Embryonic facial prominence (tissue), 1 donor: ENCODE data around the gene IL21R.

Source experiments
- DNase-seq: peaks from one replicate; pipeline ENCODE4 v3.0.0-alpha.2; 2016; ENCODE audit errors: extremely low spot score

Gene IL21R

DNA sequence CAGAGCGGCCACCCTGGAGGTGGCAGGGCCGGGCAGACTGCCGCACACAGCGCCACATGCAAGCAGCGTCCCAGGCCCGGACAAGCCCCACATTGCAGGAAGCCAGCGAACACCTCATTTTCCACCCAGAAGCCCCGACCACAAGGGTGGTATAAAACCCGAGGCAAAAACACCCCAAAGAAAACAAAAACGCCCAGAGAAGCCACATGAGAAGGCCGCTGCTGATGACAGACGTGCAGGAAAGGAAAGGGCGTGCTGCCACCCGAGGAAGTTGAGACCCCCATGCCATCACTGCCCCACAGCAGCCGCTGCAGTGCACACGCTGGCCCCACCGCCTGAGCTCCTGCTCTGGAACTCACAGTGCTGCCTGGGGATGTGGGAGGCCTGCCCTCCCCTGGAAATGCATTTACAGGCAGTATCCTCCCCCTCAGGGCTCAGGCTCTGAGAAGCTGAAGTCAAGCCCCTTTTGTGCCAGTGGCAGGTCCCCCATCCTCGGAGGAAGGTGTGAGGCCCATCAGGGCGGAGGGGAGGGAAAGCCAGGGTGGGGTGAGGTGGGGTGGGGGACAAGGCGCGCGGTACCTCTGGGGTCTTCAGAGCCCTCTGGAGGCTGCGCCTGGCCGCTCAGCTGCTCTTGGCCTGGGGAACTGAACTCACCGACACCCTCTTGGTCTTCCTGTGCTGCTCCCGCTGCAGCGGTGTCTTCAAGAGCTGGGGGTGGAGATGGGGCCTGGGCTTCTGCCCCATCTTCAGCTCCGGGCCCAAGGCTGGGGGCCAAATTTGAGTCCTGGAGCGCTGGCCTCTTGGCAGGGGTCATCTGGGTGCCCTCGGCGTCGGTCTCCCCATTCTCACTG is 62.0 kb downstream of the IL21R start:
- no peak for DNase-seq

DNA sequence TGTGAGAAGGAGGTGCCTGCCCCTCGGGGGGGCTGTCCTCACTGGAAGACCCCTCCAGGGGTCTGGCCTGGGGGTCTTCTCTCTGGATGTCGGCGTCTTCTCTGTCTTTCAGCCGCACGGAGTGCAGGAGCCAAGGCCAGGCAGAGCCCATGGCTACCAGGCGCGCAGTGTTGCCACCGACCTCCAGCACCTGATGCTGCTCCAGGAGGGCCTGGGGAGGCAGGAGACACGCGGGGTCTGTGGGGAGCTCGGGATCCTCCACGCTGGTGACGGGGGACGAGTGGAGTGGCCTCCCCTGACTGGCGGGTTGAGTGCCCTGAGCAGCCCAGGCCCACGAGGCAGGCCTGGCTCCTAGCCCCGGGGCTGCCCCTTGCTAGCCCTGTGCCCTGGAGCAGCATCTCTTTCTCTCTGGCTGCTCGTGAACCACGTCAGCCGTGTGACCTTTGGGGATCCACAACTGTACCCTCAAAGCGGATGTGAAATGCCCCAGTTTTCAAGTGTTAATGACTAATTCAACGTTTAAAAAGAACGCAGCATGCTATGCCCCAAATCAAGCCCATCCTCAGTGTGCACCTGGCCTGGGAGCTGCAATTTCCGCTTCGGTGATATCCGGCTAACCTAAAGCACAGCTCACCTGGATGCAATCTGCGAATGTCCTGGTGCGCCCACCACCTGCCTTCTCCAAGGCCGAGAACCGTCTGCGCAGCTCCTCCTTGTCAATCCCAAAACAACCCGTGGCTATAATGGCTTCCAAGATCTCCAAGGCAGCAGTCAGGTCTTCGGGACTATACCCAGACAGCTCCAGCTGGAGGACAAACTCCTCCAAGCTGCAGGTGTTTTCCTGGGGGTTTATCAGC is 62.9 kb downstream of the IL21R start:
- no peak for DNase-seq

DNA sequence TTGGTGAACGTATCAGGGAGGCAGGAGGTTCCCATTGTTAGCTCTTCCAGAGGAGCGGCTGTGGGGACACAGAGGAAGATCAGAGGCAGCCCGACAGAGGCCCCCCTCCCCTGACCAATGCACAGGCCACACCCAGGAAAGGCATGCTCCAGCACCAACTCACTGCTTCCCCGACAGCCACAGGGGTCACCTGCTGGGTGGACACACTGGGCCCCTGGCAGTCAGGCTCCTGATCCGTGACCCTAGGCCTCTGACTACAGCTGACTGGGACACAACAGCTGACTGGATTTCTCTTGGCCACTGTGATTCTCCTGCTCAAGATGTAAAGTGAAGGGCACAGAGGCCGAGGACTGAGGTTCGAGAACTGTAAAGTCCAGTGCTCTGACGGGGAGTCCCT is 63.5 kb downstream of the IL21R start:
- no peak for DNase-seq

DNA sequence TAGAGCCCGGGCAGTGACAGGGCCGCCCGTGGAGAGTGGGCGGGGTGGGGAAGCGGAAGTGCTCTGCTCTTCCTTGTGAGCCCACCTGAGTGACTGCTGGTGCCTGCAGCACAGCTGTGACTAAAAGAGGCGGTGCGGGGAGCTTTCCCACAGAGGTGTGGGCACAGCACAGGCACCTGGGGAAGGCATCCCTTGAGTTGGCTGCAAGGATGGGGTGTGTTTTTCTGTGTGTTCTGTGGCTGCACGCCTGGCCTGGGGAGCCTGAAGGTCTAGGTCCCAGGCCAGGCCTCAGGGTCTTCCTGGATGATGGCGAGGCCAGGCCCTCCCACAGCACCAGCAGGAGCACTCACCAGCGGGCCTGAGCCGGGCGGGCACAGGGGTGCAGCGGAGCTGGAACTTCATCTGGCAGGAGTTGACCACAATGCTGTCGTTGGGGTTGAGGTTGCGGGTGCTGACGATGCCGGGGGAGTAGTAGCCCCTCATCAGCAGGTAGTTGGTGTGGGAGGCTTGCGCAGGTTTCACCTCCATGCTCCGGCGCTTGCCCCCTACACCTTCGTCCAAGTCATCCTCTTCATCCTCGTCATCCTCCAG is 67.1 kb downstream of the IL21R start:
- no peak for DNase-seq

DNA sequence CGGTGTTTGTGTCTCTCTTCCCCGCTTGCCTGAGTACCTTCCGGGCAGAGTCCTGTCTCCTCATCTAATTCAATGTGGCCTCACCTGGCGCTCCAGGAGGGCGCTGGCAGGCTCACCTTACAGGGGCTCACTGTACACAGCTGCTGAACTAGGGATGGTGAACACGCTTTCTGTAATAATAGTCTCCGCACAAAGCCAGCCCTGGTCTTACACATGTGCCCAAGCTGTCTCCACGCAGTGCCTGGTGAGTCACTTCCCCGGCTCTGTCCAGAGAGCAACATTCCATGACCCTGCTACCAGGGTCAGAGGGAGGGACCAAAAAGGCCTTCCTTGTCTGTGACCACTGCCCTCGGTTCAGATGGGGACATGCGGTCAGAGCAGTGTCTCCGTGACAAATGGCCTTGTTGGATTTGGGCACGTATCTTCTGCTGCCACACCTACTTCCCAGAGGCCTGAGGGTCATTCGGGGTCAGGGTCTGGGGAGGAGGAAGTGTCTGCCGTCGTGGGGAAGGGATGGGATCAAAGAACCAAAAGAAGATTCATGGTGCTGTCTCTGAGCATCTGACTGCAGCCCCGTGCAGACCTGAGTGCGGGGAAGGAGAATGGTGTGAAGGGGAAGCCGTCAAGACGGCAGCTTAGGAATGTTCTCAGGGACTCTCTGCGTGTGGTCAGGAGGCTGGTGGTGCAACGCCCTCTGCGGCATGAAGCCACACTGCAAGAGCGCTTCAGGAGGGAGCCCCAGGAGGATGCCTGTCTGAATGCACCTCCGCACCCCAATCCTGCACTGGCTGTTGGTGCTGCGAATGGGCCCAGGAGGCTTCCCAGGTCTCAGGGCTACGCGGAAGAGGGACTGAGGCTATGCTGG is 68.8 kb downstream of the IL21R start:
- DNase-seq: no peak

DNA sequence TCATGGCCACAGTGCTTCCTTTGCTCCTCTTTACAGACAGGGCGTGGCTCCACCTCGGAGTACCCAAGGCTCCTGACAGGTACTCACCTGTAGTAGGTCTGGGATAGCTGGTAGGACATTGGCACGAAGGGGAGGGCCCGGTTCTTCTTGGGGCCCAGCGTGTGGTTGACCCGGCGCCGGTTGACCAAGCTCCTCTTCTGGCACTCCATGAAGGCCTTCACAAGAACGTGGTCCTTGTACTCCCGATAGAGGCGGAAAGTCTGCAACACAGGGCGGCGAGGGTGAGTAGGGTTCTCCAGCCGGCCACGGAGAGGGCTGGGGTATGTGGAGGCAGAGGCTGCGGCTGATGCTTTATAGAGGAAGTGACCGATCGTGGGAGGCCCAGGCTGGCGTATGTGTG is 69.7 kb downstream of the IL21R start:
- DNase-seq: no peak

DNA sequence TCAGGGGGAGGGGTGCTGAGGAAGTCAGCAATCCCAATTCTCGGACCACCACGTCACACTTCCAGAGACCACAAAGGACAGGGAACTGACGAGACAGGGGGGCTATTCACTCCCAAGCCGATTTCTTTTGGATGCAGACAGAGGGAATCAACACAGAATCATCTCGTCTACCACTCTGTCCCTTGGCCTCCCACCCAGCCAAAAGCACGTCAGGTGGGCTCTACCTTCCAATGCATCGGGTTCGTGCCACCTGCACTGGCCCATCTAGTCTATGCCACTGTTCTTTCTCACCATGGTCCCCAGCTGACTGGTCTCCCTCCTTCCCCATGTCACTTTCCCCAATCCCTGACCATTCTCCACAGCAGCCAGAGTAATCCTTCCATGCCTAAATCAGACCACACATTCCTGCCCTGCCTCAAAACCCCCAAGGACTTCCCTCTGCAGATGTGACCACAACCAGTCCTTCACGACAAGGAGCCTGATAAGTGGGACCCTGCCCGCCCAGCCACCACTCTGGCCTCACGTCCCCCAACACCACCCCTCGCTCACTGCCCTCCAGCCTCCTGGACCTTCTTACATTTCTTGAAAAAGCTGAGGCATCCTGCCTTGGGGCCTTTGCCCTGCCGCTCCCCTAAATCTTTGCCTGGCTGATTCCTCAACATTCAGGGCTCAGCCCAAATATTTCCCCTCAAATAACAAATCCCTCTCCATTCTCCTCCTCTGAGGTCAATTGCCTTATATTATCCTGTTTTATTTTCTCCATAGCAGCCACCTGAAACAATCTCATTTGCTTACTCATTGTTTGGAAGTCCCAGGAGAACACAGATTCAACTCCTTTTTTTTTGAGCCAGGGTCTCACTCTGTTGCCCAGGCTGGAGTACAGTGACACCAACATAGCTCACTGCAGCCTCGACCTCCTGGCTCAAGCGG is 70.4 kb downstream of the IL21R start:
- no peak for DNase-seq

DNA sequence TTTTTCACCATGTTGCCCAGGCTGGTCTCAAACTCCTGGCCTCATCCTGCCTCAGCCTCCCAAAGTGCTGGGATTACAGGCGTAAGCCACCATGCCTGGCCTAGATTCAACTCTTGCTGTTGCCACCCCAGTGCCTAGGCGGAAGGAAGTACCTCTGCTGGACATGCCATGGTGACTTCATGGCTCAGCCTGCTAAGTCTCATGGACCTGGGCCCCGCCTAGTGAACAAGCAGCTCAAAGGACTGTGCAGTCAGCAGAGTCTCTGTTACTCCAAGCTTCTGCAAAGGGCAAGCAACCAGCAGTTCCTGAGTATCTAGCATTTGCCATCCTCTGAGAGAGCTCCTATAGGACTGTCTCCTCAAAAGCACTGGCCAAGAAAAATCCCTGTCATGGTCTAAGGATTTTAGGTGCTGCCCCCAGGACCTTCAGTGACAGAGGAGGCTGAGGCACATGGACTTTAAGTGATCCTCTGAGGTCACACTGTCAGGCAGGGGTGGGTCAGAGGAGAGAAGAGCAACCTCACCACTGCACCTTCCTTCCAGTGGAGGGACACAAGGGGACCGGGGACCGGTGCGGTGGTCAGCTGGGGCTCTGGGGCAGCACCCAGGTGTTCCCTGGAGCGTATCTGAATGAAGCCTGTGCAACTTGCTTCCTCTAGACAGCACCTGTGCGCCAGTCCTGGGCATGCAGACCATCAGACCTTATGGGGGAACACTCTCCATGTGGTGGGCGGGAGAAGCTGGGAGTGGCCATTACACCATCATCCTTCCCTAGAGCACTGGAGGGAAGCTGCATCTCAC is 71.3 kb downstream of the IL21R start:
- no peak for DNase-seq

DNA sequence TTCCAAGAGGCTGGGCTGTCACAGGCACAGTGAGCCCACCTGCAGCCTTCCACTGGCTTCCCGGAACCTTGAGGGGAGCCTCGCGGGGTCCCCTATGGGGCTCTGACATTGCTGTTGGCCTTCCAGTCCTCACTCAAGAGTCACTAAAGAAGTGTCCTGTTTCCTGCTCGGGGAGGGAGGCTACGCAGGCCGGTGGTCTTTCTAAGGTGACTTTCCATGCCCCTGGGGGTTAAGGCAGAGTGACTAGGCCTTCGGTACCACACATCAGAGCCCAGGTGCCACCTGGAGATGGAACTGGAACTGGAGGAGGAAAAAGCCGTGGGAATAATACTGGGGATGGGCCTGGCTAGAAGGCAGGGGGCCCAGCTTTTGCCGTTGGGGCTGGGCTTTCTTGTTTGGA is 72.1 kb downstream of the IL21R start:
- DNase-seq: no peak

DNA sequence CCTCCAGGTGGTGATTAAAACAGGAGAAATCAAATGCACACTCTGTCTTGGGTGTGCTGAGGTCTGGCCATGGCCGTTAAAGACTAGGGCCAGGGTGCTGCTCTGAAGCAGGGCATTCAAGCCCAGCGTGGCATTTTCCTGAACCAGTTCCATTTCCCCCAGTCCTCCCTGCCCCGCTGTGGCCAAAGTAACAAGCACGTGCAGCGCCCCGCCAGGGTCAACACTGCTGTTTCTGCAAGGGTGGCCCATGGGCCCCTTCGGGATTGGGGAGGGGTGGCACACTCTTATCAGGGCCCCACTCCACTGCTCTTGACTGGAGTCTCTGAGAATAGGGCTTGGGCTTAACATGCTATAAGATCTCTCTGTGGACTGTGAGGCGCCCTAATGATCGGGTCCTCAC is 72.9 kb downstream of the IL21R start:
- no peak for DNase-seq

DNA sequence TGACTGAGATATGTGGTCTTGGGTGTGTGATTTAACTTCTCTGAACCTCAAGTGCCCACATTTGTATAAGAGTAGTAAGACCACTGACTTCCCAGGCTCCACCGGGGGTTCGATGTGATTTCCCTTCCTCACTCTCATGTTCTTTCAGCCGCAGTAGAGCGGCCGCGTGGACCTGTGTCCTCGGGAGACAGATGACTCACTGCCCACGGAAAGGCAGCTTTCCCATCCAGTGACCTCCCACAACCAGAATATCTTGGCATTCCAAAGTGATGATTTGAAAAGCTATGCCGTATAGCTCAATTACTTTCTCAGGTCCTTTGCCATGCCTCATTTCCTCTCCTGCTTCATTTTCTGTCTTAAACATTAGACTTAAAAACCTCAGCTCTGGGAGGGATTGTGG is 73.6 kb downstream of the IL21R start:
- DNase-seq: no peak

DNA sequence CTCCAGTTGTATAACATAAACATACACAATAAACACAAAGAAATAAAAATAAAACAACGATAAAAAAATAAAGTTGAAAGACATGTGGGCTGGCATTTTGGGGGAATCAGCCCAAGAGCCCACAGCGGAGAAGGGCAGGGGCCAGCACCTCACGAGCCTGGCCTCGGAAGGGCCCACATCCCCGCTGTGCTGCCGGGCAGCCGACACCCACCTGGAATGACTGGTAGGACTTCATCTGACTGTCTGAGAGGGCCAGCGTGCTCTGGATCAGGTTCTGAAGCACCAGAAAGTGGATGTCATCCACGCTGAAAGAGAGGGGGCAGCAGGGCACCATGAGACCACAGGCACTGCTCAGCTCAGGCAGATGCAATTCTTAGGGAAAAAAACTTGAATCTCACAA is 74.3 kb downstream of the IL21R start:
- DNase-seq: no peak

DNA sequence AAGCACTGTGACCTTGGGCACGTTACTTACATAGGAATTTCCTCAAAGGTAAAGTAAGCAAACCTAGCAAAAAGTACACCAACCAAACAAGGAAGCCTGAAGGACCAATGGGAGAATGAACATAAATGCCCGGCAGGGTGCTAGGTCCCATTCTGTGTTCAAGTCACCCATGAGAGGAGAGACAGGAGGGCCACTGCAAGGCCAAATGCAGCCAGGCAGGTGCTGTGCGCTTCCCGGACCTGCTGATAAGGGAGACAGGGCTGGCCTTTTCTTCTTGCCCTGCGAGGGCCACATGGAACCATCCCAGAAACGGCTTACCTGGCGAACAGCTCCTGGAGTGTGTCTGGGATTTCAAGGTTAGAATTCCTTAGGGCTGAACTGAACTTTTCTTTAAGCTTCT is 78.8 kb downstream of the IL21R start:
- DNase-seq: no peak

DNA sequence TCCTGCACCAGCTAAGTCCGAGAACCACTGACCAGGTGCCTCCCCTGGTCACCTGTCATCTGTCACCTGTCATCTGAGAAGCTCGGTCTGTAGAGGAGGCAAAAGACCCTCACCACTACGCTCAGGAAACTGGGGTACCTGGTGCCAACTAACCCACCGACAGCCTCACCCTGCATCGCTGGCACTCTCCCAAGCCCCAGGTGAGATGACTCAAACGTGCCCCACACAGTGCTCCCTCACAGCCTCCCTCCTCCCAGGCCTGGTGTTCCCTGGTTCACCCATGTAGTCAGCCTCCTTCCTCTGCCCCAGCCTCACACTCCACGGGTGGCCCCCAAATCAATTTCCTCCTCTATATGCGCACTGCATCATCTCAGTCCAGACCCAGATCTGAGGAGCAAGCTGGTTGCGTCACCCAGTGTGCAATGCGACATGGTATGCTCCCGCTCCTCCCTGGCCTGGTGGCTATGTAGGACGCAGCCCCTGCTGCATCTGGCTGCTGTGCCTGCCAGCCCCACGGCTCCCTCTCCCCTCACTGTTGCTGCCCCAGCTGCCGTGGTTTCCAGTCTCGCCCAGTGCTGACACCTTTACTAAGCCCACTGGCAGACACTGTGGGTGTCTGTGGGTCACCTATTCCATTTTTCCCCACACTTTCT is 79.4 kb downstream of the IL21R start:
- DNase-seq: no peak

DNA sequence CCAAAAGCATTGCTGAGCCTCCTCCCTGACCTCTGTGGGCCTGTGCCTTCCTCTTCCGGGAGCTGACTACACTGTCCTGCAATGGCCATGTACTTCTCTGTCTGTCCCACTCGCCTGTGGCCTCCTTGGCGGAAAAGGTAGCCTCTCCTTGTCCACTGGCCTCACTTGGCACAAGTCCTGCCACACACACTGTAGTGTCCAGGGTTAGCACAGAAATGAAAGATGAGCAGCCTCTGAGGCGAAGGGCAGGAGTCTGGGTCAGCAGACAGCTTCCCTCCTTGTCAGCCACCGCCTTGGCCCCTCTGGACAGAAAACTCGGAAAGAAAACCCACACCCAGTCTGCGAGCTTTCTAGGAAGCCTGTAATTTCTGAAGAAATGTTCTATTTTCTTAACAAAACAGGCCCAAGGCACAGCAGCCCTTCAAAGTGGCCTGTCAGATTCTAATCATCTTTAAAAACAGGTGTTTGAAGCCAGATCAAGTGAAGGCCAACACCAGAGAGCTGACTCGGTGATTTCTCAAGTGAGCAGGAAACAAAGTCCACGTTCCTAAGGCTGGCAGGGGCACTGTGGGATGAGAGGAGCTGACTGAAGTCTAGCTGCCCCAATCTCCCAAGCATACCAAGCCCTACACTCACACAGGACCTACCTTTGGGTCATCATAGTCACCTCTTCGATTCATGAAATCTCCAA is 80.6 kb downstream of the IL21R start:
- no peak for DNase-seq

DNA sequence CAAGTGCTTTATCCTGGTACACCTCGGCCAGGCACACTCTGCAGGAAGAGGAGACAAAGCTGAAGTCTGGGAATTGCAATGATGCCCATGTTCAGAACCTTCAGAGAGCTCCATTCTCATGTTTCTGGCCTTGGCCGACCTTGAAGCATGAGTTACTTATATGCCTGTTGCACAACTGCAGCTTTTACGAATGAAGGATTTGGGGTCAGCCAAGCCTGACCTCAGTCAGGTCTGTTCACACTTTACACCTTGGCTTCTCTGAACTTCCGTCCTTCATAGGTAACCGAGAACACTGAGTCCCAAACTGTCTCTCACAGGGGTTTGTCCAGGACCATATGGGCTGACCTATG is 81.1 kb downstream of the IL21R start:
- no peak for DNase-seq

DNA sequence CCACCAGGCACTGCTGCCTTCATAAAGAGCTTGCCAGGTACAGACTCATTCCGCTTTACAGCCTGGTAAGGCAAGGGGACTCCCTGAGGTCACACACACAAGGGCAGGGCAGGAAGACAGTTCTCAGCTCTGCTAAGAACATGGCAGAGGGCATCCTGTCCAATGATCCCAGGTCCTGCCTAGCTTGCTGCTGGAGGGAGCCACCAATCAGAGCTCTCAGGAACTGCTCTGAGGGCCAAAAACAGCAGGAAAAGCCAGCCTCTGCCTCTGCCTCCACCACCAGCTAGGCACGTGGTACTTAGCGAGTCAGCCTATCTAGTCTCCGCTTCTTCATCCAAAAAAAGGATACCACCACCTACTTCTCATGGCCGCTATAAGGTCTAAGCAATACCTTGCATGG is 81.7 kb downstream of the IL21R start:
- no peak for DNase-seq

DNA sequence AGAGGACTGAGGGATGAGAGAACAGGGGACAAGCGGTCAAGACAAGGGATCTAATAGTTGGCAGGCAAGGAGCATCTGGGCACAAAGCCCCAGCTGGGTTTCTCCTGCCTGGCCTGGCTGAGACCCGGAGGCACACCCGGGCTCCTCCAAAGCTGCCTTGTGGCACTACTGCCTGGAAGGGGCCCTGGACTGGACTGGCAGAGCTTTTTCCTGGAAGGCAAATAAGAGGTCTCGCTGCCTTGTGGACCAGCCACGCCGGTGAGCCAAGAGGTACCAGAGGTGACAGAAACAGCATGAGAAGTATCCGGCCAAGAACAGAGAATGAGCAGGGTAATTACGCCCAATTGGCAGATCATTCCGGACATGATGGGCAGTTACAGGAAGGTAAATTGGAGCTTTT is 83.2 kb downstream of the IL21R start:
- no peak for DNase-seq

DNA sequence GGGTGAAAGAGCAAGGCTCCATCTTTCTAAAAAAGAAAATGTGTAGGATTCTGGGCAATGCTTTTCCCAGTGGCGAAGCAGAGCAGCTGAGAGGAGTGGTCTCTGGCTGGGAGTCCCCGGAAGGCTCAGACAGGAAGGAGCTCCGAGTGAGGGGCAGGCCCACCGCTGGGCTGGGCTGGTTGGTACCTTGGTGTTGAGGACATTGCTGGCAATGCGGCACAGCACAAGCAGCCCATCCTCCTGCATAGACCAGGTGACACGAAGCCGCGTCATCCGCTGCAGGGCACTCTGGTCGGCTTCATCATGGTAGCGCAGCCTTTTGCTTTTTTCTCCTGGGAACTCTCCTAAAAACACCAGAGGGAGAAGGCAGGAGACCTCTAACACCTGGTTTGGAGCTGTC is 83.8 kb downstream of the IL21R start:
- DNase-seq: no peak
